ENCODE measurements around the gene KANSL1. TPM values are rescaled to one million over a fixed set of nuclear protein-coding genes. Genes with fewer than 3 reads are reported as not detected.
"Not testable (repeated sequence)": the region's sequence is repeated elsewhere in the genome, so short reads cannot be mapped to it uniquely, and the experiment has no call there.

The KANSL1 gene
- total RNA-seq, 1 experiment from 2014 or later, result 55.5 TPM

GRCh38 chr17:46181940-46182339 lies 11.3 kb downstream of the KANSL1 start:
- BruUV-seq (replicated peaks), result no TSS peak
- H3K9me3 ChIP-seq (ENCODE audit: control insufficient read depth, insufficient read depth, low read depth, low read length), result no peaks in the 10 kb centered on the region
- H3K4me1 ChIP-seq (ENCODE audit: control insufficient read depth, insufficient read depth, low read length), result peaks cover 35% of the 10 kb centered on the region
- no peak for ATAC-seq
- no peak for DNase-seq (ENCODE audit: low read depth, low spot score)
- H3K27ac ChIP-seq (ENCODE audit: low read length), result no peak overlapping the region
- intact Hi-C loops (cut with micrococcal nuclease; ENCODE audit: unreplicated experiment) (no loop called here), in situ Hi-C loops (cut with HindIII; ENCODE audit: low pct_unique_long_range_greater_than_20kb, low sequenced_read_pairs) (no loop called here)
- no peak overlapping the region for H3K4me3 ChIP-seq (ENCODE audit: low read depth in 2 of 2, low read length in 2 of 2)
- TF ChIP-seq POLR2AphosphoS5 (IDR thresholded peaks at IDR 0.05; ENCODE audit: low read depth, low read length), result no peak
- no peak for TF ChIP-seq TCF7L2 (IDR thresholded peaks at IDR 0.05; ENCODE audit: low read depth, low read length)
- TF ChIP-seq, protein P1, sequence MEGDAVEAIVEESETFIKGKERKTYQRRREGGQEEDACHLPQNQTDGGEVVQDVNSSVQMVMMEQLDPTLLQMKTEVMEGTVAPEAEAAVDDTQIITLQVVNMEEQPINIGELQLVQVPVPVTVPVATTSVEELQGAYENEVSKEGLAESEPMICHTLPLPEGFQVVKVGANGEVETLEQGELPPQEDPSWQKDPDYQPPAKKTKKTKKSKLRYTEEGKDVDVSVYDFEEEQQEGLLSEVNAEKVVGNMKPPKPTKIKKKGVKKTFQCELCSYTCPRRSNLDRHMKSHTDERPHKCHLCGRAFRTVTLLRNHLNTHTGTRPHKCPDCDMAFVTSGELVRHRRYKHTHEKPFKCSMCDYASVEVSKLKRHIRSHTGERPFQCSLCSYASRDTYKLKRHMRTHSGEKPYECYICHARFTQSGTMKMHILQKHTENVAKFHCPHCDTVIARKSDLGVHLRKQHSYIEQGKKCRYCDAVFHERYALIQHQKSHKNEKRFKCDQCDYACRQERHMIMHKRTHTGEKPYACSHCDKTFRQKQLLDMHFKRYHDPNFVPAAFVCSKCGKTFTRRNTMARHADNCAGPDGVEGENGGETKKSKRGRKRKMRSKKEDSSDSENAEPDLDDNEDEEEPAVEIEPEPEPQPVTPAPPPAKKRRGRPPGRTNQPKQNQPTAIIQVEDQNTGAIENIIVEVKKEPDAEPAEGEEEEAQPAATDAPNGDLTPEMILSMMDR (IDR thresholded peaks at IDR 0.05), result no peak
- TF ChIP-seq REST (IDR thresholded peaks at IDR 0.05; ENCODE audit: insufficient read depth in 1 of 2, low read depth in 2 of 2, low read length in 1 of 2), result no peak
- no peak for TF ChIP-seq SIN3A (IDR thresholded peaks at IDR 0.05; ENCODE audit: borderline replicate concordance, insufficient read depth, low read depth, low read length)
- CTCF ChIA-PET, result interaction anchor here (0.6 kb wide), 1 partner anchor 402 kb away, joined by 5 read pairs; no protein-coding TSS in a partner anchor
- H3K36me3 ChIP-seq (ENCODE audit: control insufficient read depth, insufficient read depth, low read length), result no peaks in the 10 kb centered on the region
- POLR2A ChIA-PET, result no interaction called here
- no peaks in the 10 kb centered on the region for H3K27me3 ChIP-seq (ENCODE audit: control insufficient read depth, insufficient read depth, low read length)

DNA sequence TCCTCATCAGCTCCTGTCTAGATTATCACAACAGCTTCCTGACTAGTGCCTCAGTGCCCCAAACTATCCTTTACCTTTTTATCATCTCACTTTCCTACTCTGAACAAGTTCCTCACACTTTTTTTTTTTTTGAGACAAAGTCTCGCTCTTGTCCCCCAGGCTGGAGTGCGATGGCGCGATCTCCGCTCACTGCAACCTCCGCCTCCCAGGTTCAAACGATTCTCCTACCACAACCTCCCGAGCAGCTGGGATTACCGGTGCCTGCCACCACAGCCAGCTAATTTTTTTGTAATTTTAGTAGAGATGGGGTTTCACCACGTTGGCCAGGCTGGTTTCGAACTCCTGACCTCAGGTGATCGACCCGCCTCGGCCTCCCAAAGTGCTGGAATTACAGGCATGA lies 11.9 kb downstream of the KANSL1 start:
- CTCF ChIA-PET, result interaction anchor here (1.4 kb wide), 1 partner anchor 12 kb away, joined by 9 read pairs; the partner anchor contains the start of gene KANSL1
- H3K9me3 ChIP-seq (ENCODE audit: control insufficient read depth, insufficient read depth, low read depth, low read length); H3K4me3 ChIP-seq (ENCODE audit: low read depth in 2 of 2, low read length in 2 of 2); H3K27me3 ChIP-seq (ENCODE audit: control insufficient read depth, insufficient read depth, low read length); H3K36me3 ChIP-seq (ENCODE audit: control insufficient read depth, insufficient read depth, low read length); ATAC-seq; intact Hi-C loops (cut with micrococcal nuclease; ENCODE audit: unreplicated experiment); in situ Hi-C loops (cut with HindIII; ENCODE audit: low pct_unique_long_range_greater_than_20kb, low sequenced_read_pairs); POLR2A ChIA-PET; BruUV-seq (replicated peaks); DNase-seq (ENCODE audit: low read depth, low spot score): not testable (repeated sequence)
- peak overlapping the region; percentile 14; the same call in 1 of the 2 replicates for H3K27ac ChIP-seq (ENCODE audit: low read length)
- peaks cover 35% of the 10 kb centered on the region for H3K4me1 ChIP-seq (ENCODE audit: control insufficient read depth, insufficient read depth, low read length)

DNA sequence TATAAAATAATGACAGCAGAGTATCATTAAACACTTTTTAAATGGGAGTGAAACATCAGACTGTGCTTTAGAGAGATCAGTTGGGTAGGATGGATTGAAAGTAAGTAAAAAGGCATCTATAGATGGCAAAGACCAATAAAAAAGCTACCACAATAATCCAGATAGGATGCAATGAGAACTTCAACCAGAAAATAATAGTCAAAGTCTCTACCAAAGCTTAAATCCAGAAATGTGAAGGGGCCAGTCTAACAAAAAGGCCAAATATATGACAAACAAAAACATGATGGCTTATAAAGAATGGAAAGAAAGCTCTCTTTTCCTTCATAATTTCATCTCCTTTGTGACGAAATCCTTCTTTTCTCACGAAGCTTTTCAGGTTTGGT lies 12.3 kb downstream of the KANSL1 start:
- in situ Hi-C loops (cut with HindIII; ENCODE audit: low pct_unique_long_range_greater_than_20kb, low sequenced_read_pairs) (no loop called here), intact Hi-C loops (cut with micrococcal nuclease; ENCODE audit: unreplicated experiment) (no loop called here)
- ChIA-PET CTCF (interaction anchor here (1.4 kb wide), 1 partner anchor 12 kb away, joined by 9 read pairs; the partner anchor contains the start of gene KANSL1), POLR2A (interaction anchor here (0.6 kb wide), 1 partner anchor 8 kb away, joined by 3 read pairs; no protein-coding TSS in a partner anchor)
- Histone ChIP-seq H3K27me3 (ENCODE audit: control insufficient read depth, insufficient read depth, low read length) (no peaks in the 10 kb centered on the region), H3K27ac (ENCODE audit: low read length) (peak overlapping the region; percentile 14; the same call in 1 of the 2 replicates), H3K4me1 (ENCODE audit: control insufficient read depth, insufficient read depth, low read length) (peaks cover 35% of the 10 kb centered on the region), H3K4me3 (ENCODE audit: low read depth in 2 of 2, low read length in 2 of 2) (no peak overlapping the region), H3K36me3 (ENCODE audit: control insufficient read depth, insufficient read depth, low read length) (no peaks in the 10 kb centered on the region), H3K9me3 (ENCODE audit: control insufficient read depth, insufficient read depth, low read depth, low read length) (no peaks in the 10 kb centered on the region)
- ATAC-seq (no peak), DNase-seq (ENCODE audit: low read depth, low spot score) (no peak)
- TF ChIP-seq REST (IDR thresholded peaks at IDR 0.05; ENCODE audit: insufficient read depth in 1 of 2, low read depth in 2 of 2, low read length in 1 of 2), result no peak
- no peak for TF ChIP-seq SIN3A (IDR thresholded peaks at IDR 0.05; ENCODE audit: borderline replicate concordance, insufficient read depth, low read depth, low read length)
- no peak for TF ChIP-seq POLR2AphosphoS5 (IDR thresholded peaks at IDR 0.05; ENCODE audit: low read depth, low read length)
- no peak for TF ChIP-seq TCF7L2 (IDR thresholded peaks at IDR 0.05; ENCODE audit: low read depth, low read length)
- TF ChIP-seq, protein P1 (IDR thresholded peaks at IDR 0.05), result no peak
- BruUV-seq (replicated peaks), result no TSS peak
